Activated B cell treated with CpG ODN at 0.5 μM for 24 hours (primary cell): ENCODE measurements around the gene CACNG4. TPM values are rescaled to one million over a fixed set of nuclear protein-coding genes. Genes with fewer than 3 reads are reported as not detected.

Source experiments
- ATAC-seq: fragments of 200-7000 bp; cut with Tn5 transposase; one replicate; pipeline ENCODE4 v1.10.0; 2021; ENCODE audit warnings: low read depth, mild to moderate bottlenecking, moderate library complexity
- CTCF ChIA-PET: fragments of 350-600 bp; sonication (Branson Sonifier 250); formaldehyde crosslinking; loops from one replicate; lab custom pipeline; 2021; ENCODE audit warnings: antibody characterized with exemption; lab: Charles Lee
- POLR2A ChIA-PET: fragments of 350-600 bp; sonication (Branson Sonifier 250); formaldehyde crosslinking; loops from one replicate; lab custom pipeline; 2021; ENCODE audit warnings: antibody characterized with exemption; lab: Charles Lee
- DNase-seq: peaks from one replicate; pipeline ENCODE4 v3.0.0; 2022
- H3K27ac Mint-ChIP-seq: one replicate; pipeline ENCODE4 v1.8.0; 2020; ENCODE audit warnings: mixed read lengths
- H3K27me3 Mint-ChIP-seq: one replicate; pipeline ENCODE4 v1.8.0; 2021; ENCODE audit warnings: mixed read lengths
- H3K36me3 Mint-ChIP-seq: one replicate; pipeline ENCODE4 v1.8.0; 2021; ENCODE audit warnings: low read depth, mixed read lengths
- H3K4me1 Mint-ChIP-seq: one replicate; pipeline ENCODE4 v1.8.0; 2021; ENCODE audit warnings: mixed read lengths
- H3K4me3 Mint-ChIP-seq: one replicate; pipeline ENCODE4 v1.8.0; 2020; ENCODE audit warnings: mild to moderate bottlenecking, mixed read lengths
- H3K9me3 Mint-ChIP-seq: one replicate; pipeline ENCODE4 v1.8.0; 2020; ENCODE audit warnings: mixed read lengths
- intact Hi-C: fragments of 100-400 bp; cut with micrococcal nuclease; formaldehyde crosslinking; loops from one replicate; pipeline ENCODE4 v1.15.1; 2024
- total RNA-seq: library from RNA; stranded (reverse); gene quantifications from 2 replicates; pipeline ENCODE4 v1.2.3, GENCODE V29; 2022
- TF ChIP-seq, protein P1 (sequence below): fragments of 200-600 bp; IDR thresholded peaks from one replicate; pipeline ENCODE4 v1.8.0; 2022; ENCODE audit warnings: antibody characterized with exemption, mild to moderate bottlenecking

Gene CACNG4
- total RNA-seq, 1 donor from 2014 or later = not detected

DNA sequence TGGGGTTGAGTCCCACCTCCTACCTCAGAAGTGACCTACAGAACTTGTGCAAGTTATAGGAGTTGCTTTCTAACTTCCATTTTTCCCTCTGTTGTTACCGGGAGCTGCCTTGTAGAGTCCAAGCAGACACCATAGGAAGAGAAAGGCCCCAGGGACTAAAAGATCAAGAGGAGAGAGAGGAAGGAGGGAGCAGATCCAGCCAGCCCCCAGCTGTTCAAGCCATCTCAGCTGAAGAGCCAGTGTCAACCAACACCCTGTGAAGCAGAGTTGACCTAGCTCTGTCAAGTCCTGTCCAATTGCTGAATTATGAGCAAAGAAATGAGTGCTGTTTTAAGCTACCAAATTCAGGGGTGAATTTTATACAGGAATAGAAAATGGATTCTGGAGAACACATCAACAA is 34.9 kb upstream of the CACNG4 start:
- intact Hi-C loops = no loop called here
- H3K9me3 Mint-ChIP-seq = peaks cover 3% of the 10 kb centered on the region
- POLR2A ChIA-PET = no interaction called here
- DNase-seq = no peak
- CTCF ChIA-PET = no interaction called here
- TF ChIP-seq, protein P1, sequence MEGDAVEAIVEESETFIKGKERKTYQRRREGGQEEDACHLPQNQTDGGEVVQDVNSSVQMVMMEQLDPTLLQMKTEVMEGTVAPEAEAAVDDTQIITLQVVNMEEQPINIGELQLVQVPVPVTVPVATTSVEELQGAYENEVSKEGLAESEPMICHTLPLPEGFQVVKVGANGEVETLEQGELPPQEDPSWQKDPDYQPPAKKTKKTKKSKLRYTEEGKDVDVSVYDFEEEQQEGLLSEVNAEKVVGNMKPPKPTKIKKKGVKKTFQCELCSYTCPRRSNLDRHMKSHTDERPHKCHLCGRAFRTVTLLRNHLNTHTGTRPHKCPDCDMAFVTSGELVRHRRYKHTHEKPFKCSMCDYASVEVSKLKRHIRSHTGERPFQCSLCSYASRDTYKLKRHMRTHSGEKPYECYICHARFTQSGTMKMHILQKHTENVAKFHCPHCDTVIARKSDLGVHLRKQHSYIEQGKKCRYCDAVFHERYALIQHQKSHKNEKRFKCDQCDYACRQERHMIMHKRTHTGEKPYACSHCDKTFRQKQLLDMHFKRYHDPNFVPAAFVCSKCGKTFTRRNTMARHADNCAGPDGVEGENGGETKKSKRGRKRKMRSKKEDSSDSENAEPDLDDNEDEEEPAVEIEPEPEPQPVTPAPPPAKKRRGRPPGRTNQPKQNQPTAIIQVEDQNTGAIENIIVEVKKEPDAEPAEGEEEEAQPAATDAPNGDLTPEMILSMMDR = no peak
- peaks cover 8% of the 10 kb centered on the region for H3K27me3 Mint-ChIP-seq
- H3K27ac Mint-ChIP-seq = no peak overlapping the region
- no peak overlapping the region for H3K4me3 Mint-ChIP-seq
- no peak for ATAC-seq
- H3K4me1 Mint-ChIP-seq = no peaks in the 10 kb centered on the region
- H3K36me3 Mint-ChIP-seq = no peaks in the 10 kb centered on the region

DNA sequence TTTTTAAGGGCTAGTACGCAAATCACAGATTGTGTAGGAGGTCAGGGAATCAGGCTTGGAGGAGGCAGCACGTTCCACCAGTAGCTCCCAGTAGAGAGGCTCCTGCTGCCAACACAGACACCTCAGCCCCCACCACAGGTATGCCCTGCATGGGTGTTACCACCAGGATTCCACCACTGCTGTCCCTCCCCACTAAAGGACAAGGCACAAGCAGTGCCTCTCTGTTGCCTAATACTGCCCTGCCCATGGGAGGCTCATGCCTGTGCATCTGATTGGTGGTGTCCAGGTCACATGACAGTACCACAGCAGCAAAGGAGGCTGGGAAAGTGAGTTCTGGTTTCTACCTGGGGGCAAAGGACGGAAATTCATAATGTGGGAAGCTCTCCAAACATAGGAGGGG is 33.6 kb upstream of the CACNG4 start:
- no peak overlapping the region for H3K27ac Mint-ChIP-seq
- DNase-seq (no peak), ATAC-seq (no peak)
- intact Hi-C loops = no loop called here
- peaks cover 8% of the 10 kb centered on the region for H3K9me3 Mint-ChIP-seq
- H3K4me1 Mint-ChIP-seq = no peaks in the 10 kb centered on the region
- ChIA-PET CTCF (no interaction called here), POLR2A (no interaction called here)
- no peaks in the 10 kb centered on the region for H3K36me3 Mint-ChIP-seq
- TF ChIP-seq, protein P1 = no peak
- H3K4me3 Mint-ChIP-seq = no peak overlapping the region
- peaks cover 5% of the 10 kb centered on the region for H3K27me3 Mint-ChIP-seq

DNA sequence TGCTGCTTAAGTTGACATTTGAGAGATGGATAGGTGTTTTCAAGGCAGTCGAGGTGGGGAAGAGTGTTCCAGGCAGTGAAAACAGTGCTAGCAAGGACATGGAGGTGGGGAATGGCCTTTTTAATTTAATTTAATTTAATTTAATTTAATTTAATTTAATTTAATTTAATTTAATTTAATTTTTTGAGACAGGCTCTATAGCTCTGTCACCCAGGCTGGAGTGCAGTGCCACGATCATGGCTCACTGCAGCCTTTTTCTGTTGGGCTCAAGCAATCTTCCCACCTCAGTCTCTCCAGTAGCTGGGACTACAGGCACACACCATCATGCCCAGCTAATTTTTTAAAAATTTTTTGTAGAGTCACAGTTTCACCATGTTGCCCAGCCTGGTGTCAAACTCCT is 32.2 kb upstream of the CACNG4 start:
- no peak for DNase-seq
- no peak overlapping the region for H3K27ac Mint-ChIP-seq
- ChIA-PET POLR2A (no interaction called here), CTCF (no interaction called here)
- H3K9me3 Mint-ChIP-seq = peaks cover 8% of the 10 kb centered on the region
- intact Hi-C loops = no loop called here
- ATAC-seq = no peak
- H3K4me1 Mint-ChIP-seq = no peaks in the 10 kb centered on the region
- H3K36me3 Mint-ChIP-seq = no peaks in the 10 kb centered on the region
- H3K4me3 Mint-ChIP-seq = no peak overlapping the region
- peaks cover 4% of the 10 kb centered on the region for H3K27me3 Mint-ChIP-seq
- TF ChIP-seq, protein P1 = no peak

DNA sequence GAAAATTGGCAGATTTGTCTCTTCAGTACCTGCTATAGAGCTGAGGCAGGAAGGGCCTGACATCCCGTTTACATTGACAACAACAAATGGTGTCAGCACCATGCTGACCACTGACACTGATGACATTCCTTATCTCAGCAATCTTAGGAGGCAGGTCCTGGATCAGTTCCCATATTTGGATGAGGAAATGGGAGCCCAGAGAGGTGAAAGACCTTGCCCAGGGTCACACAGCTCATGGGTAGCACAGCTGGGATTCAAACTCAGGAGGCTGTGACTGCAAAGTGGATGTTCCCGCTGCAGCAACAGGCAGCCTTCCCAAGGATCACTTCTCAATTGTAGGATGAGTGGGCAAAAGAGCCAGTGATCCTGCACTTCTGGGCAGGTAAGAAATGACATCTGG is 30.5 kb upstream of the CACNG4 start:
- POLR2A ChIA-PET = no interaction called here
- CTCF ChIA-PET = no interaction called here
- H3K27me3 Mint-ChIP-seq = peaks cover 7% of the 10 kb centered on the region
- no peak overlapping the region for H3K4me3 Mint-ChIP-seq
- H3K27ac Mint-ChIP-seq = no peak overlapping the region
- TF ChIP-seq, protein P1 = no peak
- no peaks in the 10 kb centered on the region for H3K36me3 Mint-ChIP-seq
- no peak for DNase-seq
- H3K9me3 Mint-ChIP-seq = peaks cover 19% of the 10 kb centered on the region
- intact Hi-C loops = no loop called here
- no peaks in the 10 kb centered on the region for H3K4me1 Mint-ChIP-seq
- no peak for ATAC-seq

DNA sequence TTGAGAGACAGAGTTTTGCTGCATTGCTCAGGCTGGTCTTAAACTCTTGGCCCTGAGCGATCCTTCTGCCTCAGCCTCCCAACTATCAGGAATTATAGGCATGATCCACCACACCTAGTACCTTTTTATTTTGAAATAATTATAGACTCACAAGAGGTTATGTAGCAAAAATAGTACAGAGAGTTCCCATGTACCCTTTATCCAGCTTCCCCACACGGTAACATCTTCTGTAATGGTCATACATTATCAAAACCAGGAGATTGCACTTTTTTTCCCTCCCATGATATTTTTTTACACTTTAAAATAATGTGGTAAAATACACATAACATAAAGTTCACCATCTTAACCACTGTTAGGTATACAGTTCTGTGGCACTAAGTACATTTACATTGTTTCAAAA is 28.8 kb upstream of the CACNG4 start:
- DNase-seq (no peak), ATAC-seq (no peak)
- intact Hi-C loops = no loop called here
- Mint-ChIP-seq H3K4me1 (no peaks in the 10 kb centered on the region), H3K27me3 (peaks cover 7% of the 10 kb centered on the region), H3K36me3 (no peaks in the 10 kb centered on the region), H3K27ac (no peak overlapping the region), H3K4me3 (no peak overlapping the region), H3K9me3 (peaks cover 17% of the 10 kb centered on the region)
- POLR2A ChIA-PET = no interaction called here
- CTCF ChIA-PET = no interaction called here
- TF ChIP-seq, protein P1 = no peak
